ENCODE results near the gene CAT. TPM values are rescaled to one million over a fixed set of nuclear protein-coding genes. Genes with fewer than 3 reads are reported as not detected.

Gene CAT
- total RNA-seq, 1 donor from 2014 or later, result not detected

DNA sequence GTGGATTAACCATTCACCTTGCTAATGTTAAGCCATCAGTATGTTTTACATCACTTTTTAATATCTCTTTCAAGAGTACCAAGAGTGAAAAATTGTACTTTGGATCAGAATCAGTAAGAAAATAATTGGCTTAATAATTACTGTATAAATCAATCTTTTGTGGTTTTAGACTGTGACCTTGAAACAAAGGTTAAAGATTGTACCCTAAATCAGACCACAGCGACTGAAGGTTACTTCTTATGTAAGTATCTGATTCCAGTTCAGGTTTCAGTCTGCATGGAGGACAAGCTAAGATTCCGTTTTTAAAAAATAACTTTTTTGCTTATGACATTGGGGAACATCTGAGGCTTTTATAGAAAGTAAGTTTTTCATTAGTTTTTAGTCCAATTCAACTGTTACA, 18.9 kb downstream of the CAT start:
- Mint-ChIP-seq H3K36me3 (no peaks in the 10 kb centered on the region), H3K27ac (no peak overlapping the region), H3K4me1 (peaks cover 16% of the 10 kb centered on the region), H3K4me3 (no peak overlapping the region), H3K9me3 (no peaks in the 10 kb centered on the region), H3K27me3 (ENCODE audit: insufficient read depth, low read depth) (peaks cover 12% of the 10 kb centered on the region)
- no peak for DNase-seq (ENCODE audit: low spot score)
- H3K27ac ChIP-seq, result no peak overlapping the region
- TF ChIP-seq EZH2phosphoT487 (IDR thresholded peaks at IDR 0.05) (no peak), EZH2 (IDR thresholded peaks at IDR 0.05) (no peak)
- TF ChIP-seq, protein P1, sequence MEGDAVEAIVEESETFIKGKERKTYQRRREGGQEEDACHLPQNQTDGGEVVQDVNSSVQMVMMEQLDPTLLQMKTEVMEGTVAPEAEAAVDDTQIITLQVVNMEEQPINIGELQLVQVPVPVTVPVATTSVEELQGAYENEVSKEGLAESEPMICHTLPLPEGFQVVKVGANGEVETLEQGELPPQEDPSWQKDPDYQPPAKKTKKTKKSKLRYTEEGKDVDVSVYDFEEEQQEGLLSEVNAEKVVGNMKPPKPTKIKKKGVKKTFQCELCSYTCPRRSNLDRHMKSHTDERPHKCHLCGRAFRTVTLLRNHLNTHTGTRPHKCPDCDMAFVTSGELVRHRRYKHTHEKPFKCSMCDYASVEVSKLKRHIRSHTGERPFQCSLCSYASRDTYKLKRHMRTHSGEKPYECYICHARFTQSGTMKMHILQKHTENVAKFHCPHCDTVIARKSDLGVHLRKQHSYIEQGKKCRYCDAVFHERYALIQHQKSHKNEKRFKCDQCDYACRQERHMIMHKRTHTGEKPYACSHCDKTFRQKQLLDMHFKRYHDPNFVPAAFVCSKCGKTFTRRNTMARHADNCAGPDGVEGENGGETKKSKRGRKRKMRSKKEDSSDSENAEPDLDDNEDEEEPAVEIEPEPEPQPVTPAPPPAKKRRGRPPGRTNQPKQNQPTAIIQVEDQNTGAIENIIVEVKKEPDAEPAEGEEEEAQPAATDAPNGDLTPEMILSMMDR (IDR thresholded peaks at IDR 0.05), result no peak
- no peak overlapping the region for H3K9ac ChIP-seq
- H3K9me3 ChIP-seq (ENCODE audit: low read depth), result no peaks in the 10 kb centered on the region
- no peaks in the 10 kb centered on the region for H3K79me2 ChIP-seq (ENCODE audit: low read depth)
- no peaks in the 10 kb centered on the region for H3K27me3 ChIP-seq
- no peaks in the 10 kb centered on the region for H3K36me3 ChIP-seq
- no peaks in the 10 kb centered on the region for H4K20me1 ChIP-seq (ENCODE audit: low read depth)
- no peak overlapping the region for H3K4me2 ChIP-seq
- H2AFZ ChIP-seq (replicated peaks), result no peak overlapping the region
- H3F3A ChIP-seq (ENCODE audit: low read depth), result no peaks in the 10 kb centered on the region
- H3K4me3 ChIP-seq, result no peak overlapping the region
- no peaks in the 10 kb centered on the region for H3K4me1 ChIP-seq

- Histone ChIP-seq H2AFZ (replicated peaks) (peak overlapping the region; percentile 27), H4K20me1 (ENCODE audit: low read depth) (no peaks in the 10 kb centered on the region), H3K36me3 (no peaks in the 10 kb centered on the region), H3K4me2 (no peak overlapping the region), H3K4me1 (no peaks in the 10 kb centered on the region), H3F3A (ENCODE audit: low read depth) (no peaks in the 10 kb centered on the region), H3K4me3 (no peak overlapping the region), H3K27ac (no peak overlapping the region), H3K79me2 (ENCODE audit: low read depth) (no peaks in the 10 kb centered on the region), H3K27me3 (no peaks in the 10 kb centered on the region), H3K9ac (no peak overlapping the region), H3K9me3 (ENCODE audit: low read depth) (no peaks in the 10 kb centered on the region)
- no peaks in the 10 kb centered on the region for H3K9me3 Mint-ChIP-seq
- no peak for DNase-seq (ENCODE audit: low spot score)
- H3K36me3 Mint-ChIP-seq, result no peaks in the 10 kb centered on the region
- no peak overlapping the region for H3K27ac Mint-ChIP-seq
- H3K4me3 Mint-ChIP-seq, result no peak overlapping the region
- peaks cover 12% of the 10 kb centered on the region for H3K27me3 Mint-ChIP-seq (ENCODE audit: insufficient read depth, low read depth)
- TF ChIP-seq, protein P1 (IDR thresholded peaks at IDR 0.05), result no peak
- TF ChIP-seq EZH2 (IDR thresholded peaks at IDR 0.05), result no peak
- no peak for TF ChIP-seq EZH2phosphoT487 (IDR thresholded peaks at IDR 0.05)
- H3K4me1 Mint-ChIP-seq, result peaks cover 16% of the 10 kb centered on the region
These were observed 19.8 kb downstream of the CAT start for GRCh38 chr11:34458525-34458924.

DNA sequence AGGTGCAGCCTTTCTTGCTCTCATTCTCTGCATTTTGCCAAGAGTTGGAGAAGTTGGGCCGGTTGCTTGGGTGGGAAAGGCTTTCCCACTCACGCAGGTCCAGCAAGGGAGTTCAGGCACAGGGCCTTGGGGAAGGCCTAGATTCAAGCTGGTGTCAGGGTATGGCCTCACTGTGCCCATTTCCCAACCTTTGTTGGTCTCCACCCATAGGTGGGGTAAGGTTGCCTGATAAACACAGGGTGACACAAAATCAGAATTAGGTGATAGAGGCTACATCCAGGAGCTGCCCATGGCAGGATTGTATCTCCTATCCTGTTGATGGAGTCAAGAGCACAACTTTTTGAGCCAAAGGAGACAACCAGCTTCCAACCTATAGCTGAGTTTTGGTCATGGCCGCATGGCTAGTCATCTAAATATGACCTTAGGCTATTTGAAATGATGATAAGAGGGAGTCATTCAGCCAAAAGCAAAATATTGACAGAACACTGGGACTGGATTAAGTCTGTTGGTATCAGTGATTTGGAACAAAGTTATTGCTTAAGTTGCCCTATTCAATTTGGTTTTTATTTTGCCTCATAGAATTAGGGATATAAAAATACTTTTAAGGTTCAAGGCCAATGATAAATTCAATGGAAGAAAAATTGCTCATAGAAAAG, 20.9 kb downstream of the CAT start:
- Histone ChIP-seq H3K79me2 (ENCODE audit: low read depth) (no peaks in the 10 kb centered on the region), H3K4me3 (no peak overlapping the region), H4K20me1 (ENCODE audit: low read depth) (no peaks in the 10 kb centered on the region), H3K27me3 (no peaks in the 10 kb centered on the region), H3K9me3 (ENCODE audit: low read depth) (no peaks in the 10 kb centered on the region), H3K36me3 (no peaks in the 10 kb centered on the region), H2AFZ (replicated peaks) (no peak overlapping the region), H3K27ac (no peak overlapping the region), H3K9ac (no peak overlapping the region), H3K4me2 (no peak overlapping the region), H3F3A (ENCODE audit: low read depth) (no peaks in the 10 kb centered on the region), H3K4me1 (no peaks in the 10 kb centered on the region)
- Mint-ChIP-seq H3K27ac (no peak overlapping the region), H3K27me3 (ENCODE audit: insufficient read depth, low read depth) (peaks cover 12% of the 10 kb centered on the region), H3K4me3 (no peak overlapping the region), H3K36me3 (no peaks in the 10 kb centered on the region), H3K9me3 (no peaks in the 10 kb centered on the region), H3K4me1 (peaks cover 16% of the 10 kb centered on the region)
- no peak for DNase-seq (ENCODE audit: low spot score)
- TF ChIP-seq EZH2phosphoT487 (IDR thresholded peaks at IDR 0.05) (no peak), EZH2 (IDR thresholded peaks at IDR 0.05) (no peak)
- TF ChIP-seq, protein P1 (IDR thresholded peaks at IDR 0.05), result no peak

All from neural progenitor cell (in vitro differentiated cells).